Epithelial cell of esophagus (primary cell): ENCODE data around the gene SMC3.

Experiments used
- DNase-seq: peaks from one replicate; pipeline ENCODE4 v3.0.0; 2010; ENCODE audit warnings: low read depth
- H3K4me3 ChIP-seq: 2 replicates; pipeline ENCODE4 v1.5.1; 2011; ENCODE audit warnings: mild to moderate bottlenecking, low read length, control low read depth
- CTCF ChIP-seq: IDR thresholded peaks from 2 replicates; pipeline ENCODE4 v1.5.1; 2011; ENCODE audit warnings: low read depth, mild to moderate bottlenecking, low read length, control low read depth, inconsistent platforms; ENCODE audit not compliant: insufficient read depth; ENCODE audit errors: missing control alignments

SMC3 gene

GRCh38 chr10:110625356-110625894 lies 57.9 kb downstream of the SMC3 start:
- no peak for DNase-seq
- TF ChIP-seq CTCF: no peak

GRCh38 chr10:110625951-110626855 lies 58.7 kb downstream of the SMC3 start:
- TF ChIP-seq CTCF: no peak
- DNase-seq: no peak
- H3K4me3 ChIP-seq: no peak overlapping the region

More at GRCh38 chr10:110625356-110625894, 57.9 kb downstream of the SMC3 start:
- H3K4me3 ChIP-seq: no peak overlapping the region

GRCh38 chr10:110628161-110628560 lies 60.7 kb downstream of the SMC3 start:
- H3K4me3 ChIP-seq: no peak overlapping the region
- no peak for DNase-seq
- no peak for TF ChIP-seq CTCF

- peak; percentile 89 for DNase-seq
- TF ChIP-seq CTCF: no peak
- no peak overlapping the region for H3K4me3 ChIP-seq
These were observed 62.2 kb downstream of the SMC3 start for GRCh38 chr10:110629680-110630191.

GRCh38 chr10:110631934-110632333 lies 64.4 kb downstream of the SMC3 start:
- no peak overlapping the region for H3K4me3 ChIP-seq
- no peak for DNase-seq
- TF ChIP-seq CTCF: no peak

GRCh38 chr10:110632591-110633215 lies 65.2 kb downstream of the SMC3 start:
- H3K4me3 ChIP-seq: no peak overlapping the region
- no peak for TF ChIP-seq CTCF
- peak; percentile 78 for DNase-seq
